Erythroblast (primary cell): Measurements from ENCODE around the gene GNAT2.

ENCODE experiments used
- DNase-seq, 2 experiments: peaks; one replicate each; lab custom pipeline; 2025; lab: John Stamatoyannopoulos, UW
- GATA1 ChIP-seq: IDR thresholded peaks from 2 replicates; pipeline ENCODE4 v1.6.1; 2011; ENCODE audit warnings: low read depth, mild to moderate bottlenecking, control low read depth, low read length, moderate library complexity
- POLR2A ChIP-seq: IDR thresholded peaks from 2 replicates; pipeline ENCODE4 v1.6.1; 2011; ENCODE audit warnings: mild to moderate bottlenecking, low read length

Gene GNAT2

DNA sequence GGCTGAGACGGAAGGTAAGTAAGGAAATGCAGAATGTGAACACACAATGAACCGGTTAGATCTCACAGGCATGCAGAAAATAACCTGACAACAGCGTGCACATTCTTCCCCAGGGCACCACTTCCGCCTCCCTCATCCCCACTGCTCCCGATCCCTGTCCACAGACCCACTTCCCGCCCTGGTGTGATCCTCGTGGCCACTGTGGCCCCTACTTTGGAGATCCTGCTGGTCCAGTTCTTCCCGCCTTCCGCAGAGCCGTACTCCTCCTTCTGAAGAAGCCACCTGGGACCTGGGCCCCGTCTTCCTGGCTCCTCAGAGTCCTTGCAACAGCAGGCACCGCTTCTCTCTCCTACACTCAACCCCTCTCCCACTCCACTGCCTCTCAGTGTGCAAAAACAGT, 35.1 kb upstream of the GNAT2 start:
- no peak for DNase-seq
- no peak for TF ChIP-seq GATA1
- no peak for TF ChIP-seq POLR2A

DNA sequence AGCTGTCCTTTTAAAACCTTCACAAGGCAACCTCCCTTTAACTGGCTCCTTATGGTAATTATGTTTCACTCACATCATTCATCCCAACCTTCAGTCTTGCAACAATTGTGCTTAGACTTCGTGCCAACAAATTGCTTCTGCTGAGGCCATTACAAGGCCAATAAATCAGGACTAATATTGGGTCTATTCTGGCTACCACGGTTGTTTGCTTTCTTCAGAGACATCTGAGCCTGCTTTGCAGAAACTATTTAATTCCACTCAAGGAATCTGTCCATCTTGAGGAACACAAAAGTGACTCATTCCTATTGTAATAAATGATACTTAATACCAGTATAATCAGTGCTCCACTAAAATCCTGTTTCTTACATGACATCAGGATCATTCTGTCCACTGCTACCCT, 33.9 kb upstream of the GNAT2 start:
- DNase-seq, result no peak
- TF ChIP-seq GATA1 (no peak), POLR2A (no peak)

GRCh38 chr1:109652402-109652801, 33.0 kb upstream of the GNAT2 start:
- TF ChIP-seq POLR2A (no peak), GATA1 (no peak)
- no peak for DNase-seq

DNA sequence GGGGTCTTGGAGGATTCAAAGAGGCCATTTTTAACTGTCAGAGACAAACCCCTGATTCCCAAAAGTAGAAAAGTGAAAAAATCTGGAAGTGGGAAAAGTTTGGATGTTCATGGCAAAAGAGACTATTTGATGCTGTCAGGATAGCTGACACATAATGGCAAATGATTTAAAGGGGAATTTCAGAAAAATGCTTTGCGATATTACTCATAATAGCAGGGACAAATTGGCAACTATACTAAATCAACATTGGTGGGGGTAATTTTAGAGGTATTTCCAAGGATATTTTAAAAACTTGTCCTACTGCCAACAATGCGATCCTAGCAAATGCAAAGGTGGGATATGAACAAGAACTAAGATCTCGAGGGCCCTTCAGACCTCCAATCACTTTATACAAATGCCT, 31.2 kb upstream of the GNAT2 start:
- TF ChIP-seq GATA1 (no peak), POLR2A (no peak)
- no peak for DNase-seq

GRCh38 chr1:109649491-109649914, 30.1 kb upstream of the GNAT2 start:
- TF ChIP-seq GATA1, result no peak
- no peak for TF ChIP-seq POLR2A
- DNase-seq, result peak in 1 of 2 experiments; percentile 19

GRCh38 chr1:109644670-109645069, 25.3 kb upstream of the GNAT2 start:
- TF ChIP-seq POLR2A (no peak), GATA1 (no peak)
- no peak for DNase-seq

DNA sequence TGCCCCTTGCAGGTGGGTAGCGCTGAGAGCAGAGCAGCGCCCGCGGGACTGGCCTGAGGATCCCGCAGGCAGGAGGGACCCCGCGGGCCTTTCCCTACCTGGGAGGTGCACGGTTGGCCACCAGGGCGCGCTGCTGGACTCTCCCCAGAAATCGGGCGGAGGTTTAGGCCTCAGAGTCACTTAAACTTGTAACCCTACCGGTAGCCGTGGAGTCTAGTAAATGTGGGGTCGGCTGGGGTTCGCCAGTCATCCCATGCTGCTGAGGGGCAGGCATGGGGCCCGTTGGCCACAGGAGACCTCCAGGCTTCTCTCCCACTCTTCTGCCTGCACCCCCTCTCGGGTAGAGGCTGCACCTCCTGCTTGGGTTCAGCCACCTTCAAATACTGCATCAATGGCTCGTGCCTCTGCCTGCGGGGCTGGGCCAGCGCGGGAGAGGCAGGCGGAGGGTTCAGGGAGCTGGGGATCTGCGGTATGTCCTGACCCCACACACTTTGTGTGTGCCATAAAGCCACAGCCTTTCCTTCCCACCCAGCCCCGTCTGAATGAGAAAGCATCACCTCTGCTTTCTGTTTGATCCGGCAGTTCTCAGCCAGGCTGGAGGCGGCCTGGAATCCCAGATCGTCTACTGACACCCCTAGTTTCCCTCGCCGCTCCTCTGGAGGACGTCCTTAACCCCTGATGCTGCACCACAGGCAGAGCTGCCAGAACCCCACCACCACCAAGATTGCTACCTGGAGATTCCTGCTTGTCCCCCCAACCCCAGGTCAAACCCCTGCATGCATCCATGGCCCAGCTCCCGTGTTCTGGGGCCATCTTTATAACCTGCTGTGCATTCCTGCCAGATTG, 24.2 kb upstream of the GNAT2 start:
- TF ChIP-seq GATA1 (no peak), POLR2A (no peak)
- DNase-seq, result peak; percentile 80 to 87

- no peak for DNase-seq
- TF ChIP-seq GATA1 (no peak), POLR2A (no peak)
Observed at GRCh38 chr1:109642626-109643025, 23.2 kb upstream of the GNAT2 start.

- no peak for DNase-seq
- TF ChIP-seq GATA1 (no peak), POLR2A (no peak)
Observed at GRCh38 chr1:109641861-109642260, 22.4 kb upstream of the GNAT2 start.

- TF ChIP-seq POLR2A (no peak), GATA1 (no peak)
- DNase-seq, result peak; percentile 25 to 56
Observed at GRCh38 chr1:109641078-109641740, 21.8 kb upstream of the GNAT2 start.

DNA sequence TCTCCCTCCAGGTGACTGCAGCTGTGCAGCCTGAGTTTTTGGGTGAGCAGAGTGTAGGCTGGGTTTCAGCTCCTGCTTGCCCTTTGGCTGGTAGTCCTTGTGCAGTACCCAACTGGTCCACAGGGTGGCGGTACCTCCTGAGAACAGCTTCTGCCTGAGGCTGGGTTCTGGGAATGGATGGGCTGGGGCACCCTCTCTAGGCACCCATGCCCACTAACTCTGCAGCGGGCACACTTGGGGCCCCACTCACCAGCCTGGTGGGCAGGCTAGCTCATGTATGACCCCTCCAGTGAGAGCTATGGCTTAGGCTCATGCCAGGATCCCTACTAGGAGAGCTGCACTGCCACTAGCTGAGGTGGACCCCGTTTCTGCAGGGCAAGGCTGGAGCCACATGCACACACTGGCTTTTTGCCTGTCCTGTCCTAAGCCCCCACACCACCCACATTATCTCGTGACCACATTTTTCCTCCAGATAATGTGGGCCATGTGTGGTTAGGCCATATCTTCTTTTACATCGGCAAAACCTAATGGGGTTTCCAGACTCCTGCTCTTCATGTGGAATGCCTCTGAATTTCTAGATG, 21.0 kb upstream of the GNAT2 start:
- TF ChIP-seq POLR2A, result no peak
- TF ChIP-seq GATA1, result no peak
- DNase-seq, result peak; percentile 82 to 89

DNA sequence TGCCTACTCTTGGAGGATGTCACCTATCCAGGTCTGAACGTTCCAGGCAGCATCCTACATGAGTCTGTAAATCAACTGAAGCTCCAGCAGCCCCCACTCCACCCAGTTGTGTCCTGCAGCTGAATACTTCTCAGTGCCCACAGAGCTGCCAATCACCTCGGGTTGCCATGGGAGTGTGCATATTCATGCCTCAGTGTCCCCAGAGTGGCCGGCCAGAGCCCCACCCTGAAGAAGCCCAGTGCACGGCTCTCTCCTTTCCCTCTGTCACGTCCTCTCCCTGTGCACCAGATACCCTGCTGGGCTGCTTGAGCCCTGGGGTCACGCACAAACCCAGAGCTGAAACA, 20.4 kb upstream of the GNAT2 start:
- TF ChIP-seq GATA1, result no peak
- no peak for TF ChIP-seq POLR2A
- DNase-seq, result no peak

- DNase-seq, result peak; percentile 37 to 58
- TF ChIP-seq POLR2A (no peak), GATA1 (no peak)
Observed at GRCh38 chr1:109639063-109639840, 19.8 kb upstream of the GNAT2 start.

GRCh38 chr1:109637446-109637845, 18.0 kb upstream of the GNAT2 start:
- DNase-seq, result no peak
- TF ChIP-seq GATA1 (no peak), POLR2A (no peak)
